ENCODE data around the gene XIST.

XIST gene

GRCh38 chrX:73785493-73785892, 67.0 kb downstream of the XIST start:
- no peak for DNase-seq

Data from activated CD4-positive, alpha-beta T cell treated with anti-CD3 and anti-CD28 coated beads, Interleukin-2, amount 50 U/mL, for 1 hour (primary cell).